Putamen (tissue), 1 donor: Measurements from ENCODE around the gene IGSF21.
"Not testable (repeated sequence)": the region's sequence is repeated elsewhere in the genome, so short reads cannot be mapped to it uniquely, and the experiment has no call there.

Experiments
- DNase-seq: peaks from one replicate; pipeline ENCODE4 v3.0.0-alpha.2; 2016; ENCODE audit warnings: low spot score

Gene IGSF21

DNA sequence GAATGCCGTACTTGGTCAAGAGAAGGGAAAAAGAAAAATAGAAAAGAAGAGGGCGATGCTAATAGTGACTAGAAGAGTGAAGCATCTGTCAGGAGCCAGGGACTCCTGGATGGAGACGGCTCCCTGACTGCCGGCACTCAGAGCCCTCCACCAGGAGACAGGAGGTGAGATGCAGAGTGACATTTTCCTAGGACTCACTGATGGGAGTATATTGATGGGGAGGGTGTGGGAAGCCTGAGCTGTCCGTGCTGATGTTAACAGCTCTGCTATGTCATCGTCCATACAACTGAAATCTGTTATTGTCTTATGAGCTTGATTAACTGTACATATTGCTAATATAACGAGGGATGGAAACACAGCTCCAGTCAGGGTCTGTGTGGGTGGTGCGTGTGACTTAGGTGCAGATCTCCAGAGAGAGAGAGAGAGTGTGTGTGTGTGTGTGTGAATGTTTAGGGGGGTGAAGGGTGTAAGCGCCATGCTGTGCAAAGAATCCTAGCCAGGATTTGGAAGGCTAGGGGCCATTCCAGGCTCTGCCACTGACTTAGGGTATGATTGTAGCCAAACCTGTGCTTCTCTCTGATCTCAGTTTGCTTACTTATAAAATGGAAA is 250.1 kb downstream of the IGSF21 start:
- no peak for DNase-seq

DNA sequence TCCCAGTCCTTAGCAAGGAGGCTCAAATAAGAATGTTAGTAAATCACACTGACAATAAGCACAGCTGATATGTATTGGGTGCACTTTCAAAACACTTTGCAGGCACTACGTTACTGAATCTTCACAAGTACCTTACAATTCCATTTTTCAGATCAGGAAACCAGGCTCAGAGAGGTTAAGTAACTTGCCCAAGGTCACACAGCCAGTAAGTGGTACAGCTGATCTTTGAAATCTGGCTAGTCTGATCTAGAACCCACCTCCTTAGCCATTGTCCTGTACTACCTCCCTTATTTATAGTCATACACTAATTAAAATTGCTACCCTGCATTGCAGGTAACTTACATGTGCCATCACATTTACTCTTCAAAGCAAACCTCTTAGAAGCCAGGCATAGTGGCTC is 251.0 kb downstream of the IGSF21 start:
- DNase-seq, result no peak

DNA sequence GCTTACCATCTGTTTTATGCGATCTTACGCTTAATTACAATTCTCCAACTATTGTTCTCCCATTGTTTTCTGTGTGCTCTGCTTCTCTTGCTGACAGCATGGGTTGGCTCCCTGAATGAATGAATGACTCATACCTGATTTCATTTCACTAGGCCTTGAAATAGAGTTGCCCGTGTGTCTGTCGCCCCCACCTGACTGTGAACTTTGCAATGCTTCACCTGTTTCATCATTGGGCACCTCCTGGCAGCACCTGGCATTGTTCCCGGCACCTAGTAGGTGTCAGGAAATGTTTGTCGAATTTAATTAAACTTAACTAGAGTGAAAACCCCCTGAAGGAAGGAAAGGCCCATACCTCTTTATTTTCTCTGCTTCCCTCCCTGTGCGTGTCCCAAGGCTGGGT is 252.7 kb downstream of the IGSF21 start:
- no peak for DNase-seq

DNA sequence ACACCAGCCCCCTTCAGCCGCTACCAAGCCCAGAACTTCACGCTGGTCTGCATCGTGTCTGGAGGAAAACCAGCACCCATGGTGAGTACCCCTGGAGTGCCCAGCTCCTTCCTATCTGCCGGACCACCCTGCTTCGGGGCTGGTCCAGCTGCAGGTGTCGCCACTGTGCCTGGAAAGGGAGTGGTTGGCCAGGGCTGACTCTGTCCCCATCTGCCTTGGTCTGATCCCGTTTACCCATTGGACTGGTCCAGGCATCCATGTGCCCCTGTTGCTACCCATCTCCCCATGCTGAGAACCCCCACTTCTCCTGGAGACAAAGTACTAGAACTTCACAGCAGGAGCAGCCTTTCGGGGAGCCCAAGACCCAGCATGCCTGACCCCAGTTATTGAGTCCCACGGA is 254.6 kb downstream of the IGSF21 start:
- DNase-seq, result no peak

DNA sequence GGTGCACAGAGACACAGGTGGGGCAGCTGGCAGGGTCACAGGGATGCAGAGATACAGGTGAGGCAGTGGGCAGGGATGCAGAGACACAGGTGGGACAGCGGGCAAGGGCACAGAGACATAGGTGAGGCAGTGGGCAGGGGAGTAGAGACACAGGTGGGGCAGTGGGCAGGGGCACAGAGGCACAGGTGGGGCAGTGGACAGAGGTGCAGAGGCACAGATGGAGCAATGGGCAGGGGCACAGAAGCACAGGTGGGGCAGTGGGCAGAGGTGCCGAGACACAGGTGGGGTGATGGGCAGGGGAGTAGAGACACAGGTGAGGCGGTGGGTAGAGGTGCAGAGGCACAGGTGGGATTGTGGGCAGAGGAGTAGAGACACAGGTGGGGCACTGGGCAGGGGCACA is 255.8 kb downstream of the IGSF21 start:
- DNase-seq, result no peak

DNA sequence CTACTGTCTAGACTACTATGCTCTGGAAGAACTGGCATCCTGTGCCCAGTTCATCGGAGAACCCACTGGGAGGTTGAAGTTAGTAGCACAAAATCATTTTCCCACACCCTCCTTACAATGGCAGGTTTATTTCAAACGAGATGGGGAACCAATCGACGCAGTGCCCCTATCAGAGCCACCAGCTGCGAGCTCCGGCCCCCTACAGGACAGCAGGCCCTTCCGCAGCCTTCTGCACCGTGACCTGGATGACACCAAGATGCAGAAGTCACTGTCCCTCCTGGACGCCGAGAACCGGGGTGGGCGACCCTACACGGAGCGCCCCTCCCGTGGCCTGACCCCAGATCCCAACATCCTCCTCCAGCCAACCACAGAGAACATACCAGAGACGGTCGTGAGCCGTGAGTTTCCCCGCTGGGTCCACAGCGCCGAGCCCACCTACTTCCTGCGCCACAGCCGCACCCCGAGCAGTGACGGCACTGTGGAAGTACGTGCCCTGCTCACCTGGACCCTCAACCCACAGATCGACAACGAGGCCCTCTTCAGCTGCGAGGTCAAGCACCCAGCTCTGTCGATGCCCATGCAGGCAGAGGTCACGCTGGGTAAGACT is 257.6 kb downstream of the IGSF21 start:
- no peak for DNase-seq

DNA sequence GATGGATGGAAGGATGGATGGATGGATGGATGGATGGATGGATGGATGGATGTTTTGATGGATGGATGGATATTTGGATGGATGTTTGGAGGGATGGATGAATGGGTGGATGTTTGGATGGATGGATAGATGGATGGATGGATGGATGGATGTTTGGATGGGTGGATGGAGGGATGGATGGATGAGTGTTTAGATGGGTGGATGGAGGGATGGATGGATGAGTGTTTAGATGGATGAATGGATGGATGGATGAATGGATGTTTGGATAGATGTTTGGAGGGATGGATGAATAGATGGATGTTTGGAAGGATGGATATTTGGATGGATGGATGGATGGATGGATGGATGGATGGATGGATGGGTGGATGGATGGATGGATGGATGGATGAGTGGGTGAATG is 264.9 kb downstream of the IGSF21 start:
- not testable (repeated sequence) for DNase-seq

DNA sequence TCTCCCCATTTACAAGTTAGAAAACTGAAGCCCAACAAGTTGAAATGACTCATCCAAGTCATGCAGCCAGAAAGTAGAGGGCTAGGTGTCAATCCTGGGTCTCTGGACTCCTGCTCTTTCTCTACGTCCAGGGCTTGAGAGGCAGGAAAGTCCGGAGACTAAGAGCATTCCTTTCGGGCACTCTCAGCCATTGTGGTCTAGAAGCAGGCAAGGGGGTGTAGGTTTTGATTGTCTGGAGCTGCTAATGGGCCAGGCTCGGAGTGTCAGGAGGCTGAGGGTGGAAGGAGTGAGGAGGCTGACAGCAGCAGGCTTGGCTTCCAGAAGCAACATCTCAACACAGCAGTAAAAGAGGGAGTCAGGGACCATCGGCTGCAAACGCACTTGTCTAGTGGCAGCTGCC is 265.6 kb downstream of the IGSF21 start:
- no peak for DNase-seq

DNA sequence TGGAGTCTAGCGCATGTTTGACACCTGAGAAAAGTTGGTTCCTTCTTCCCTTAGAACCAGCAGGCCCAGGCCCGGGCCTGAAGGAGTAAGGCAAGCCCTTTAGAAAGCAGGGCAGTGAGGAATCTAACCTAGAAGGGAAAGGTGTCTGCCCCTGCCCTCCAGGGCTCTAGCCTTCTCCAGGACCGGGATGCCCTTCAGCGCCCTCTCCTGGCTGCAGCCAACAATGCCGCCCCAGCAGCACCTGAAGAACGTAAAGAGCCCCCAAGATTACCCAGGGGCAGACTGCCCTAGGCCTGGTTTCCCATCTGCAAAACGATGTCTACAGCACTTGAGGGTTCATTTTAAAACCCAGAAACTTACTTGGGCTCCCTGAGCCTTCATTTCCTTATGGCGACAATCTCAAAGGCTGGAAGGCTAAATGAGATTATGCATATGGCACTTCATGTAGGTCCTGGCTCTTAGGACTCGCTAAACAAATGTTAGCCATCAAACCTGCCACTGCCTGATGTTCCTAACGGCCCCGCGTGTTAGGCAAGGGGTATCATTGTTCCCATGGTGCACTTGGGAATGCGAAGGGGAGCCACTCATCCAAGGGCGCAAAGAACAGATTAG is 266.4 kb downstream of the IGSF21 start:
- DNase-seq, result no peak

DNA sequence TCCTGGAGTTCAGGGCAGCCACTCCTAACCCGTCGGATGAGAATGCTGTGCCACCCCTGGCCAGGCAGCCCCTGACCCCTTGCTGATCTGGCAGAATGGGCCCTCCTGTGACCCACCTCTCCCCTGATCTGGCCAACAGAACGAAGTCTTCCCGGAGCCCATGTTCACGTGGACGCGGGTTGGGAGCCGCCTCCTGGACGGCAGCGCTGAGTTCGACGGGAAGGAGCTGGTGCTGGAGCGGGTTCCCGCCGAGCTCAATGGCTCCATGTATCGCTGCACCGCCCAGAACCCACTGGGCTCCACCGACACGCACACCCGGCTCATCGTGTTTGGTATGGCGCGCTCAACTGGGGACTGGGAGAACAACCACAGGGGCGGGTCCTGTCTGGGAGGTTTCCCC is 269.1 kb downstream of the IGSF21 start:
- no peak for DNase-seq

DNA sequence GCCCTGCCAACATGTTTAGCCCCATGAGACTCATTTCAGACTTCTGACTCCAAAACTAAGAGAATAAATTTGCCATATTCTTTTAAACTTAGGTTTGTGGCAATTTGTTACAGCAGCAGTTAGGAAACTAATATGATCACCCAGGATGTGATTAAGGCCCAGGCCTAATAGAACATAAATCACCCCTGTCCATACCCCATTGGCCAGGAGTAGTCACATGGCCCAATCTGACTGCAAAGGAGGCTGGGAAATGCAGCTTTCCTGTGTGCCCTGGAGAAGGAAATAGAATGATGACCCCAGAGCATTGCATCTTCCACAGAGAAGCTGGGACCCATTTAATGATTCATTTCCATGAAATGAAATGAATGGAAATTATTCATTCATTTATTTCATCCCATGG is 272.7 kb downstream of the IGSF21 start:
- no peak for DNase-seq

DNA sequence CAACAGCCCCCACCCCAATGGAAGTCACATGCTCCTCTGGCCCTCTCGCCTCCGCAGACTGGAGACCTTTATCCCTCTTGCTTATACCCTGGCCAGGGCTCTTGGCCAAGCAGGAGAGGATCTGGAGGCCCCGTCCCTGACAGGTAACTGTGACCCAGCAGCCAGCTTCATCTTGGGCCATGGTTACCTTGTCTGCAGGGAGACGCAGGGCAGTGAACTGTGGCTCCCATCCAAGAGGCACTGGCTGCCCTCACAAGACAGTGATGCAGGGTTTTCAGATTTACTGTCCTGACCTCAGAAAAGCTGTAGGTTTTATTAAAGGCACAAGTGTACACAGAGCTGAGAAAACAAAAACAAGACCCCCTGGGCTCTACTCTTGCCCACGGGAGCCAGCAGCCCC is 276.5 kb downstream of the IGSF21 start:
- DNase-seq, result no peak

DNA sequence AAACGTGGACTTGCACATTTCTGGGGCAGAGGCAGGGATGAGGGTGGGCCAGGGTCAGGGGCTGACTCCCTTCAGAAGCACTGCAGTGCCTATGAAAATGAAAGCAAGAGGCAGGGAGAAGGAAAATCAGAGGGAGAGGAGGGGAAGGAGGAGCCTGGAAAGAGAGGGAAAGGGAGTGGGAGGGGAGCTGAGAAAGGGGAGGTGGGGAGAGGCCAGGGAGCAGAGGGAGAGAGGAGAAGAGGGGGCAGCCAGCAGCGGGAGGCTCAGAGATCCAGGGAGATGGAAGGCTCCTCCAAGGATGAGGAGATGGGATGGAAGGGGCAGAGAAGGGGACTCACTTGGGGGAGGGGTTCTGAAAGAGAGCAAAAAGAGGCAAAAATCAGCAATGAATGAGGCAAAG is 276.9 kb downstream of the IGSF21 start:
- DNase-seq, result no peak

DNA sequence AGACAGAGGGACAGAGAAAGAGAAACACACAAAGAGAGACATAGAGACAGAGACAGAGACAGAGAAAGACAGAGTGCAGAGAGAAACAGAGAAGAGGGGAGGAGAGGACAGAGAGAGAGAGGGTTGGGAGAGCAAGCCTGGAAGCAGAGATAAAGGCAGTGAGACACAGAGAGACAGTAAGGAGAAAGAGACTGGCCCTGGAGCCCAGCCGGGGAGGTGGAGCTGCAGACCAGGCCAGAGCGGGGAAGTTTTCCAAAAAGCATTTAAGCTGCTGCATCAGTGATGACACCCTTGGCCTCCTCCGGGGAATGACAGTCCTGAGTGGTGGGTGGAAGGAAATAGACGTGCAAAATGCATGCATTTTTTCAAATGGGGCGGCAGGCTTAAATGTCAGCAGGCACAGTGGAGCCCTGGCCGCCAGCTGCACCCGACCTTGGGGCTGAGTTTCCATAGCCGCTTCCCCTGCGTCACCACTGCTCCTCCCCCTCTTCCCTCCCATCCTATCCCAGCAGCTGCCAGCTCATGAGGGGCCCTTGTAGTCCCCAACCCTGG is 277.7 kb downstream of the IGSF21 start:
- DNase-seq, result no peak

DNA sequence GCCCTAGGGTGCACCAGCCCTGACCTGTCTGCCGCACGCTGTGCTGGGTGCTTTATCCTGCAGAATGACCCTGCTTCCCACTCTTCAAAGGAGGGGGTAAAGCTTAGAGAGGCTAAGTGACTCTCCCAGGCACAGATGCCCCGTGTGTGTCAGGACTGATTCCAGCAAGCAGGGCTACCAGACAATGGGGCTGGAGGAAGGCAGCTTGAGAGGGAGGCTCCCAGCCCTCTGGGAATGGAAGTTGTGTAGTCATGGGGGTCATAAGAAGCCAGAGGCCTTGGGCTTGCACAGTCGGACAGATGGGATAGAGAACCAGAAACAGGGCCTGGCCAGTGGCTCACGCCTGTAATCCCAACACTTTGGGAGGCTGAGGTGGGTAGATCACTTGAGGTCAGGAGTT is 279.0 kb downstream of the IGSF21 start:
- no peak for DNase-seq

DNA sequence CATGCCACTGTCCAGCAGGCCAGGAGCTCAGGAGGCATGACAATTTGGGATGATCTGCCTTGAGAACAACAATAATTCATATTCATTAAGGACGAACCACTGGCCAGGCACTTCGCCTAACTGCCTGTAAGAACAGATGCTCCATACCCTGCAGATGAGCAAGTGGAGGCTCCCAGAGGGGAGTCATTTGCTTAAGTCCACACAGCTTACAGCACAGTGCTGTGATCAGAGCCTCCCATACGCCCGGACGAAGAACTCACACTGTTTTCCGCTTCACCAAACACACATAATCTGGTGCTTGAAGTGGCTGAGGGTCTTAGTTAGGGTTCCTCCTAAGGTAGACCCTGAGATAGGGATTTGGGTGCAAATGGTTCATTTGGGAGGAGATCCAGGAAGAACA is 279.7 kb downstream of the IGSF21 start:
- DNase-seq, result no peak

DNA sequence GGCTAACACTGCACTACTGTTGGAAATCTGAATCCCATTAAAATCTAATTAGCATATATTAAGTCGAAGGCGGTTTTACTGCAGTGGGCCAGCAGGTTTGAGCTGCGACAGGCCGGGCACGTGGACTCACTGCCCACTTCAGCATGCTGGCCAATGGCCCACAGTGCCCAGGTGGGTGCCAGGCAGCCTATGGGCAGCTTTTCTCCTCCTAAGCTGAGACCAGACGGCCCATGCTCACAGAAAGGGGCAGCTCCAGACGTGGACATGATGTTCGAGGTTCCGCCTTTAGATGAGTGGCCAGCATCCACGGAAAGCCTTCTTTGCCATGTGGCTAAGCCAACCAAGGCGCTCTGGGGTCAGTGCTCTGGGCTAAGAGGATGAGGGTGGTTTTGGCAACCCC is 283.4 kb downstream of the IGSF21 start:
- DNase-seq, result no peak

DNA sequence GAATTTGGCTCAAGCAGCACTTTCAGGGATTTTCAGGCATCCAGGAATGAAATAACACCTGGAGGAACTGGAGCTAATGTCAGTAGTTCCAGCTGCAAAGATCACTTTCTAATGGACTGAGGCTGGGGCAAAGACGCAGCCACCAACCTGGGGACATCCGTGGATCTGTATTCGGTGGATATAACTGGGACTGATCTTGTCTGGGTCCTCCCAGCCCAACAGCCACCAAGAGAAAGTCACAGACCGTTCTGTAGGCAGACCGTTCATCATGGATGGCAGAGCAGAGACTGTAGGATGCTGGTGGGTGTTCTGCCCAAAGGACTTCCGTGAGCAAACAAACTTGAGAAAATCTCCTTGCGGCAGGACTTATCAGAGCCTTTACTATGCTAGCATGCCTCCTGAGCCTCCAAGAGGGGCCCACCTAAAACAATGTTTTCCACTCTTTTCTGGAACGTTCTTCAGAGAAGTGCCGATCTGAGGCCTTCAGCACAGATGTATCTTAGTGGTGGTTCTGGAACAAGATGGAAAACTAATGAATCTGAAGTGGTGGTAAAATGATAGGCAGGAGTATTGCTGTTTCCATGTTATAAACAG is 287.1 kb downstream of the IGSF21 start:
- DNase-seq, result no peak

DNA sequence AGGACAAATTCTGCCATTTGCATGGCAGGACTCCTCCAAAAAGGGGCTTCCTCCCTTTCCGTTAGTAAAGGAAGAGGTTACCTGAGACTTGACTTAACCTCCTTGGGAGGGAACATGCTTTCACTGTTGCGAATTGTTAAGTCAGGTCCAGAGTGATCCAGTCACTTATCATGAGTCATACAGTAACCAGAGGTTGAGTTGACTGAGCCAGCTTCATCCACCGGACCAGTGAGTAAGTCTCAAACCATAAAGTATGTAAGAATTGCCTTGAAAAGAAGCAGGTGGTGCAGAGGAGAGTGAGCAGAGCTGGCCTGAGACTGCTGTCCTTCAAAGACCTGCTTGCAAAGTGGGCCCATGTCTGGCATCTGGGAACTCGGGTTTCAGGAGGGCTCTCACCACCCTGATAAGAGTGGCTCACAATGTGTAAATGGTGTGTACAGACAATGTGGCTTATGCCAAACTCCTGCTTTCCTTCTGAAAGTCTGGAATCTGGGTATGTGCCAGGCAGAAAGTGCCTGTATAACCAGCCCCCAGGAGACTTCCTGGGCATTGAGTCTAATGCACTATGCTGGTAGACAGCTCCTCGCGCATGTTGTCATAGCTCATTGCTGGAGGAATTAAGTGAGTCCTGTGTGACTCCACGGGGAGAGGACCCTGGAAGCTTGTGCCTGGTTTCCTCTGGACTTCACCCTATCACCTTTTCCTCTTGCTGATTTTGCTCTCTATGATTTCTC is 288.8 kb downstream of the IGSF21 start:
- DNase-seq, result no peak

DNA sequence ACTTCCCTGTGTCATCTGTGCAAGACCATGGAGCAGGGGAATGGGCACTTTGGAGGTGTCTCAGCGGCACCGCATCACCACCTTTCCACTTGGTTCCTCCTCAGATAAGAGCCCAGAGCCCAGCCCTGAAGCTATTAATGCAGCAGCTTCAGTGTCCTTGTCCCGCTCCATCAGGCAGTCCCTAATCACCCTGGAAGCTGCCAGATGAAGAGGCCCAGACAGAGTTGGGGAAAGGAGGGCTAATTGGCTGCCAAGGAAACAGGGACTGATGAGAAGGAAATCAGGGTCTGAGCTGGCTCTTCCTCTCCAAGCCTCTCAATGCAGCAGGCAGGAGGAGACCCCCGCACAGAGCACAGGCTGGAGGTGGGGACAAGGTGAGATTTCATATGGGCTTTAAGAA is 290.0 kb downstream of the IGSF21 start:
- DNase-seq, result no peak

DNA sequence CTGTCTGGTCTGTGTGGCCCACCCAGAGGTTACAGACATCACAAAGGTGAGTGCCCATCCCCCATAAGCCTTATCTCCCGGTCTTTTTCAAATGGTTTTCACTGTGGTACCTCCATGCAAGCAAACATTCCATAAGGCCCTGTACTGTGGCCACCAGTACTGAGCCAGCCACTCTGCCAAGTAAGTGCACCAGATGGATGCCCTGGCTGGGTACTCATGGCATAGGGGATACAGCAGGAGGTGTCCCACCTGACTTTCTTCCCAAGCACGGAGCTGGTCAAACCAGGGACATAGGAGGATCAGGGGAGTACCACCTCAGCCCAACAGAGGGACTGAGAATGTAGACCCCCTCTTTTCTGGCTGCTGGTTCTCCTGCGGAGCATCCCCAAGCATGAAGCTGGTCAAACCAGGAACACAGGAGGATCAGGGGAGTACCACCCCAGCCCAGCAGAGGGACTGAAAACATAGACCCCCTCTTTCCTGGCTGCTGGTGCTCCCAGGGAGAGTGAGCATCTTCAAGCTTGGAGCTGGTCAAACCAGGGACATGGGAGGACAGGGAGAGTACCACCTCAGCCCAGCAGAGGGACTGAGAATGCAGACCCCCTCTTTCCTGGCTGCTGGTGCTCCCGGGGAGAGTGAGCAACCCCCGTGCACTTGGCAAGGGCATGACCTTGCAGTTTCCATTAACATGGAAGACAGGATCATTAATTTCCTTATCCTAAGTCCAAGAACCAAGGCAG is 291.4 kb downstream of the IGSF21 start:
- no peak for DNase-seq
